ENCODE measurements around the gene MLXIP. TPM values are rescaled to one million over a fixed set of nuclear protein-coding genes. Genes with fewer than 3 reads are reported as not detected.

The MLXIP gene
- total RNA-seq, 1 donor from 2014 or later: 22.6 TPM

- peak; percentile 26 for DNase-seq
- intact Hi-C loops (cut with DNase I): no loop called here
- ATAC-seq (ENCODE audit: poor library complexity): no peak
Observed at GRCh38 chr12:122087431-122088178, 9.0 kb downstream of the MLXIP start.

GRCh38 chr12:122088179-122088810 lies 9.7 kb downstream of the MLXIP start:
- intact Hi-C loops (cut with DNase I): no loop called here
- peak; percentile 10 for DNase-seq
- no peak for ATAC-seq (ENCODE audit: poor library complexity)

- DNase-seq (no peak), ATAC-seq (ENCODE audit: poor library complexity) (no peak)
- intact Hi-C loops (cut with DNase I): no loop called here
Observed at GRCh38 chr12:122089077-122089476, 10.5 kb downstream of the MLXIP start.

- ATAC-seq (ENCODE audit: poor library complexity): peak; percentile 43
- DNase-seq: peak; percentile 46
- intact Hi-C loops (cut with DNase I): no loop called here
Observed at GRCh38 chr12:122090759-122091515, 12.4 kb downstream of the MLXIP start.

- ATAC-seq (ENCODE audit: poor library complexity): no peak
- DNase-seq: no peak
- intact Hi-C loops (cut with DNase I): no loop called here
Observed at GRCh38 chr12:122093098-122093883, 14.7 kb downstream of the MLXIP start.

GRCh38 chr12:122094137-122094734 lies 15.7 kb downstream of the MLXIP start:
- intact Hi-C loops (cut with DNase I): no loop called here
- DNase-seq: no peak
- no peak for ATAC-seq (ENCODE audit: poor library complexity)

- no peak for ATAC-seq (ENCODE audit: poor library complexity)
- intact Hi-C loops (cut with DNase I): no loop called here
- no peak for DNase-seq
Observed at GRCh38 chr12:122094735-122095631, 16.4 kb downstream of the MLXIP start.

GRCh38 chr12:122096014-122096413 lies 17.5 kb downstream of the MLXIP start:
- intact Hi-C loops (cut with DNase I): no loop called here
- DNase-seq (no peak), ATAC-seq (ENCODE audit: poor library complexity) (no peak)

- intact Hi-C loops (cut with DNase I): no loop called here
- ATAC-seq (ENCODE audit: poor library complexity) (no peak), DNase-seq (no peak)
Observed at GRCh38 chr12:122096591-122097149, 18.1 kb downstream of the MLXIP start.

- peak; percentile 48 for ATAC-seq (ENCODE audit: poor library complexity)
- DNase-seq: no peak
Observed at GRCh38 chr12:122097584-122097926, 19.0 kb downstream of the MLXIP start.

GRCh38 chr12:122097927-122098756 lies 19.6 kb downstream of the MLXIP start:
- peak; percentile 92 for ATAC-seq (ENCODE audit: poor library complexity)

More at GRCh38 chr12:122097584-122097926, 19.0 kb downstream of the MLXIP start:
- intact Hi-C loops (cut with DNase I): no loop called here

GRCh38 chr12:122099280-122099749 lies 20.8 kb downstream of the MLXIP start:
- intact Hi-C loops (cut with DNase I): no loop called here
- peak; percentile 4 for ATAC-seq (ENCODE audit: poor library complexity)
- no peak for DNase-seq

More at GRCh38 chr12:122097927-122098756, 19.6 kb downstream of the MLXIP start:
- intact Hi-C loops (cut with DNase I): no loop called here
- peak; percentile 87 for DNase-seq

GRCh38 chr12:122099856-122100255 lies 21.3 kb downstream of the MLXIP start:
- intact Hi-C loops (cut with DNase I): no loop called here

GRCh38 chr12:122100568-122100967 lies 22.0 kb downstream of the MLXIP start:
- DNase-seq (no peak), ATAC-seq (ENCODE audit: poor library complexity) (no peak)
- intact Hi-C loops (cut with DNase I): no loop called here

More at GRCh38 chr12:122099856-122100255, 21.3 kb downstream of the MLXIP start:
- no peak for ATAC-seq (ENCODE audit: poor library complexity)
- no peak for DNase-seq

- intact Hi-C loops (cut with DNase I): no loop called here
- no peak for ATAC-seq (ENCODE audit: poor library complexity)
- peak; percentile 16 for DNase-seq
Observed at GRCh38 chr12:122102331-122102730, 23.8 kb downstream of the MLXIP start.

GRCh38 chr12:122104844-122105243 lies 26.3 kb downstream of the MLXIP start:
- intact Hi-C loops (cut with DNase I): no loop called here
- ATAC-seq (ENCODE audit: poor library complexity): no peak
- no peak for DNase-seq

Data from Right ventricle myocardium superior (tissue), 1 donor.